ENCODE measurements around the gene DNAJA2. TPM values are rescaled to one million over a fixed set of nuclear protein-coding genes. Genes with fewer than 3 reads are reported as not detected.
"Not testable (repeated sequence)": the region's sequence is repeated elsewhere in the genome, so short reads cannot be mapped to it uniquely, and the experiment has no call there.

The DNAJA2 gene
- total and polyA plus RNA-seq, 2 of the 4 experiments (the other 2 are of a cell fraction) = 18.6 to 53.9 TPM

DNA sequence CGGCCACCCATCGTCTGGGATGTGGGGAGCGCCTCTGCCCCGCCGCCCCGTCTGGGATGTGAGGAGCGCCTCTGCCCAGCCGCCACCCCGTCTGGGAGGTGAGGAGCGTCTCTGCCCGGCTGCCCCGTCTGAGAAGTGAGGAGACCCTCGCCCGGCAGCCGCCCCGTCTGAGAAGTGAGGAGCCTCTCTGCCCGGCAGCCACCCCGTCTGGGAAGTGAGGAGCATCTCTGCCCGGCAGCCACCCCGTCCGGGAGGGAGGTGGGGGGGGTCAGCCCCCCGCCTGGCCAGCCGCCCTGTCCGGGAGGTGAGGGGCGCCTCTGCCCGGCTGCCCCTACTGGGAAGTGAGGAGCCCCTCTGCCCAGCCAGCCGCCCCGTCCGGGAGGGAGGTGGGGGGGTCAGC lies 26.6 kb upstream of the DNAJA2 start:
- no CpG with 5 or more reads among the region's 29 CpGs for WGBS, 2 experiments (ENCODE audit: extremely low coverage in 2 of 2, insufficient read length in 1 of 2)
- intact Hi-C loops (cut with micrococcal nuclease); dilution Hi-C loops (cut with HindIII; ENCODE audit: low sequenced_read_pairs, unreplicated experiment): not testable (repeated sequence)

More for the DNA sequence above, 26.6 kb upstream of the DNAJA2 start:
- H2BK5ac ChIP-seq (ENCODE audit: low read depth, low read length, poor library complexity, severe bottlenecking); H3K79me1 ChIP-seq (ENCODE audit: low read depth in 1 of 2, low read length in 2 of 2); H3K9ac ChIP-seq (ENCODE audit: low read depth, low read length); H3K4ac ChIP-seq (ENCODE audit: low read depth, low read length); DNase-seq; BruUV-seq (replicated peaks); H3K27me3 ChIP-seq (ENCODE audit: control insufficient read depth, insufficient read depth, low read length); H3K14ac ChIP-seq (replicated peaks; ENCODE audit: low read depth, low read length); H2BK20ac ChIP-seq (ENCODE audit: low read depth, low read length); H3K9me1 ChIP-seq (ENCODE audit: insufficient read depth, low read length); H3K4me1 ChIP-seq (ENCODE audit: control insufficient read depth, insufficient read depth, low read length); H3K27ac ChIP-seq (ENCODE audit: insufficient read depth, low read length); H3K36me3 ChIP-seq (ENCODE audit: control insufficient read depth, insufficient read depth, low read length); H4K20me1 ChIP-seq (ENCODE audit: insufficient read depth, low read length); H3K23ac ChIP-seq (ENCODE audit: low read depth, low read length); H2BK15ac ChIP-seq (ENCODE audit: low read depth, low read length); ATAC-seq (ENCODE audit: low read depth); H3K56ac ChIP-seq (ENCODE audit: extremely low read depth, insufficient read depth, low read length); in situ Hi-C loops (cut with MboI; ENCODE audit: low sequenced_read_pairs); H3K9me3 ChIP-seq (ENCODE audit: control insufficient read depth, insufficient read depth, low read length); H2AK9ac ChIP-seq (replicated peaks; ENCODE audit: low read depth, low read length, poor library complexity); POLR2A ChIA-PET (ENCODE audit: unreplicated experiment); H3K4me2 ChIP-seq (ENCODE audit: low read depth, low read length); H4K91ac ChIP-seq (ENCODE audit: insufficient read depth, low read depth, low read length); H3K4me3 ChIP-seq (ENCODE audit: insufficient read depth, low read depth, low read length); CTCF ChIA-PET; H2AFZ ChIP-seq (replicated peaks; ENCODE audit: low read length, poor library complexity); H4K5ac ChIP-seq (ENCODE audit: low read depth, low read length); H2AK5ac ChIP-seq (ENCODE audit: low read depth, low read length); H3K18ac ChIP-seq (ENCODE audit: low read depth, low read length); H2BK120ac ChIP-seq (ENCODE audit: low read depth, low read length); H4K8ac ChIP-seq (ENCODE audit: low read depth in 2 of 2, low read length in 2 of 2): not testable (repeated sequence)
